Coronary artery (tissue), 2 donors: ENCODE data around the gene RIPOR2.

Source experiments
- DNase-seq: peaks from one replicate; pipeline ENCODE4 v3.0.0-alpha.2; 2017; ENCODE audit warnings: low spot score
- H3K27ac ChIP-seq, 2 donors: fragments of 200-600 bp; sonication (generic); one replicate each; pipeline ENCODE4 v1.5.1; 2016 to 2019
- H3K4me3 ChIP-seq: fragments of 200-600 bp; sonication (generic); 2 replicates; pipeline ENCODE4 v1.5.1; 2016; ENCODE audit warnings: mild to moderate bottlenecking, moderate library complexity
- CTCF ChIP-seq: fragments of 200-600 bp; sonication (generic); IDR thresholded peaks from one replicate; pipeline ENCODE4 v1.5.1; 2019; ENCODE audit warnings: antibody characterized with exemption

The RIPOR2 gene

GRCh38 chr6:24910331-24910960, 25.3 kb downstream of the RIPOR2 start:
- no peak for DNase-seq
- Histone ChIP-seq H3K27ac (peak overlapping the region in 1 of 2 donors; percentile 61), H3K4me3 (peak overlapping the region; percentile 81)
- TF ChIP-seq CTCF = no peak

- Histone ChIP-seq H3K4me3 (peak overlapping the region; percentile 81), H3K27ac (peak overlapping the region in 1 of 2 donors; percentile 61)
- DNase-seq = no peak
- no peak for TF ChIP-seq CTCF
These were observed 26.2 kb downstream of the RIPOR2 start for GRCh38 chr6:24909241-24910216.

- H3K27ac ChIP-seq = peak overlapping the region in 1 of 2 donors; percentile 61
- TF ChIP-seq CTCF = no peak
- peak overlapping the region; percentile 81 for H3K4me3 ChIP-seq
- no peak for DNase-seq
These were observed 27.1 kb downstream of the RIPOR2 start for GRCh38 chr6:24908650-24909035.

- no peak for TF ChIP-seq CTCF
- DNase-seq = no peak
- Histone ChIP-seq H3K27ac (peak overlapping the region in 1 of 2 donors; percentile 27), H3K4me3 (no peak overlapping the region)
These were observed 27.7 kb downstream of the RIPOR2 start for GRCh38 chr6:24907919-24908649.

GRCh38 chr6:24906314-24906713, 29.4 kb downstream of the RIPOR2 start:
- no peak overlapping the region for H3K27ac ChIP-seq
- no peak for DNase-seq
- no peak for TF ChIP-seq CTCF
- no peak overlapping the region for H3K4me3 ChIP-seq

GRCh38 chr6:24905483-24905882, 30.3 kb downstream of the RIPOR2 start:
- no peak for TF ChIP-seq CTCF
- H3K27ac ChIP-seq = no peak overlapping the region
- H3K4me3 ChIP-seq = no peak overlapping the region
- no peak for DNase-seq
